CD4-positive, alpha-beta memory T cell (primary cell): ENCODE data around the gene CEP41. TPM values are rescaled to one million over a fixed set of nuclear protein-coding genes. Genes with fewer than 3 reads are reported as not detected.

Experiments used
- CTCF ChIA-PET: fragments of 350-600 bp; sonication (Branson Sonifier 250); formaldehyde crosslinking; loops from one replicate; lab custom pipeline; 2021; ENCODE audit warnings: inconsistent platforms; ENCODE audit not compliant: partially characterized antibody; lab: Charles Lee
- POLR2A ChIA-PET: fragments of 350-600 bp; sonication (Branson Sonifier 250); formaldehyde crosslinking; loops from one replicate; lab custom pipeline; 2021; ENCODE audit not compliant: partially characterized antibody; lab: Charles Lee
- DNase-seq, 5 donors: peaks; one replicate each; pipeline versions ENCODE4 v3.0.0 to v3.0.0-alpha.2; 2020 to 2022; ENCODE audit warnings: mixed read lengths in 1 of 5
- H3K27ac ChIP-seq: one replicate; pipeline ENCODE4 v1.7.0; 2013; ENCODE audit warnings: low read depth, low read length
- H3K27me3 ChIP-seq: 2 replicates; pipeline ENCODE4 v1.7.0; 2013; ENCODE audit warnings: mild to moderate bottlenecking, low read length, moderate library complexity; ENCODE audit not compliant: insufficient read depth
- H3K36me3 ChIP-seq: 2 replicates; pipeline ENCODE4 v1.7.0; 2013; ENCODE audit warnings: mild to moderate bottlenecking, low read length, moderate library complexity; ENCODE audit not compliant: insufficient read depth
- H3K4me1 ChIP-seq: 2 replicates; pipeline ENCODE4 v1.7.0; 2013; ENCODE audit warnings: mild to moderate bottlenecking, low read length, moderate library complexity; ENCODE audit not compliant: insufficient read depth
- H3K4me3 ChIP-seq, 2 donors: one replicate each; pipeline ENCODE4 v1.7.0; 2013; ENCODE audit warnings: low read length in 2 of 2, mild to moderate bottlenecking in 1 of 2
- H3K9me3 ChIP-seq, 2 donors: one replicate each; pipeline ENCODE4 v1.7.0; 2013; ENCODE audit warnings: low read length in 2 of 2, control low read depth in 1 of 2; ENCODE audit not compliant: control insufficient read depth in 1 of 2
- H3K27ac Mint-ChIP-seq, 7 donors: one replicate each; pipeline ENCODE4 v1.8.0; 2020 to 2021; ENCODE audit warnings: mixed read lengths in 7 of 7, mild to moderate bottlenecking in 6 of 7, inconsistent platforms in 3 of 7, moderate library complexity in 3 of 7
- H3K27me3 Mint-ChIP-seq, 2 donors: one replicate each; pipeline ENCODE4 v1.8.0; 2020 to 2021; ENCODE audit warnings: mixed read lengths in 2 of 2
- H3K36me3 Mint-ChIP-seq, 2 donors: one replicate each; pipeline ENCODE4 v1.8.0; 2020 to 2021; ENCODE audit warnings: mixed read lengths in 2 of 2, inconsistent platforms in 1 of 2, mild to moderate bottlenecking in 1 of 2
- H3K4me1 Mint-ChIP-seq, 4 donors: one replicate each; pipeline ENCODE4 v1.8.0; 2020 to 2021; ENCODE audit warnings: mixed read lengths in 4 of 4, mild to moderate bottlenecking in 1 of 4
- H3K4me3 Mint-ChIP-seq, 8 donors: one replicate each; pipeline ENCODE4 v1.8.0; 2020 to 2021; ENCODE audit warnings: mixed read lengths in 8 of 8, mild to moderate bottlenecking in 7 of 8, moderate library complexity in 6 of 8, inconsistent platforms in 3 of 8
- H3K9me3 Mint-ChIP-seq, 8 donors: one replicate each; pipeline ENCODE4 v1.8.0; 2020 to 2021; ENCODE audit warnings: mixed read lengths in 8 of 8, mild to moderate bottlenecking in 5 of 8, inconsistent platforms in 3 of 8, moderate library complexity in 1 of 8
- intact Hi-C: fragments of 100-400 bp; cut with micrococcal nuclease; formaldehyde crosslinking; loops from one replicate; pipeline ENCODE4 v1.15.1; 2023
- polyA plus RNA-seq, 2 donors: library from polyadenylated mRNA; unstranded; fragments of 300-500 nt; fragmentation: Illumina TruSeq; gene quantifications; one replicate each; pipeline ENCODE4 v1.2.3, GENCODE V29; 2021
- total RNA-seq, 2 experiments: library from RNA; stranded (reverse); gene quantifications; one replicate each; pipeline ENCODE4 v1.2.3, GENCODE V29; 2021

The CEP41 gene
- total and polyA plus RNA-seq, 4 experiments from 2014 or later, result 6.0 to 20.9 (median 11.8) TPM

- Histone ChIP-seq H3K36me3 (no peaks in the 10 kb centered on the region), H3K27ac (no peak overlapping the region), H3K4me1 (no peaks in the 10 kb centered on the region), H3K27me3 (no peaks in the 10 kb centered on the region), H3K9me3 (peaks cover 0 to 4% of the 10 kb centered on the region in 2 donors), H3K4me3 (no peak overlapping the region)
- POLR2A ChIA-PET, result no interaction called here
- peaks cover 0 to 18% (median 12%) of the 10 kb centered on the region in 8 donors for H3K9me3 Mint-ChIP-seq
- intact Hi-C loops, result no loop called here
- CTCF ChIA-PET, result no interaction called here
- H3K4me3 Mint-ChIP-seq, result no peak overlapping the region
- H3K27me3 Mint-ChIP-seq, result peaks cover 3 to 5% of the 10 kb centered on the region in 2 donors
- H3K4me1 Mint-ChIP-seq, result peaks cover 0 to 4% (median 0%) of the 10 kb centered on the region in 4 donors
- no peak for DNase-seq
- no peak overlapping the region for H3K27ac Mint-ChIP-seq
- H3K36me3 Mint-ChIP-seq, result peaks cover 0 to 7% of the 10 kb centered on the region in 2 donors
Observed at GRCh38 chr7:130360518-130360917, 80.3 kb downstream of the CEP41 start.

GRCh38 chr7:130359276-130359857 lies 81.4 kb downstream of the CEP41 start:
- H3K36me3 ChIP-seq, result no peaks in the 10 kb centered on the region
- no peak for DNase-seq
- no peak overlapping the region for H3K4me3 Mint-ChIP-seq
- H3K36me3 Mint-ChIP-seq, result peaks cover 0 to 7% of the 10 kb centered on the region in 2 donors
- H3K9me3 Mint-ChIP-seq, result peaks cover 0 to 18% (median 12%) of the 10 kb centered on the region in 8 donors
- ChIA-PET POLR2A (no interaction called here), CTCF (no interaction called here)
- H3K4me1 Mint-ChIP-seq, result no peaks in the 10 kb centered on the region
- H3K27ac ChIP-seq, result no peak overlapping the region
- intact Hi-C loops, result no loop called here
- peaks cover 3 to 5% of the 10 kb centered on the region in 2 donors for H3K27me3 Mint-ChIP-seq
- H3K27me3 ChIP-seq, result no peaks in the 10 kb centered on the region
- H3K27ac Mint-ChIP-seq, result peak overlapping the region in 1 of 7 donors; percentile 78
- H3K4me3 ChIP-seq, result no peak overlapping the region
- H3K4me1 ChIP-seq, result no peaks in the 10 kb centered on the region
- peaks cover 0 to 4% of the 10 kb centered on the region in 2 donors for H3K9me3 ChIP-seq

GRCh38 chr7:130358471-130358870 lies 82.3 kb downstream of the CEP41 start:
- POLR2A ChIA-PET, result no interaction called here

GRCh38 chr7:130356876-130357611 lies 83.8 kb downstream of the CEP41 start:
- H3K27ac Mint-ChIP-seq, result peak overlapping the region in 1 of 7 donors; percentile 31
- no peak overlapping the region for H3K4me3 Mint-ChIP-seq
- peaks cover 0 to 7% of the 10 kb centered on the region in 2 donors for H3K36me3 Mint-ChIP-seq
- H3K27me3 ChIP-seq, result no peaks in the 10 kb centered on the region
- H3K4me1 Mint-ChIP-seq, result peaks cover 0 to 3% (median 1%) of the 10 kb centered on the region in 4 donors
- peaks cover 0 to 4% of the 10 kb centered on the region in 2 donors for H3K9me3 ChIP-seq
- no peaks in the 10 kb centered on the region for H3K36me3 ChIP-seq
- intact Hi-C loops, result no loop called here
- peaks cover 5 to 9% of the 10 kb centered on the region in 2 donors for H3K27me3 Mint-ChIP-seq
- H3K4me3 ChIP-seq, result no peak overlapping the region
- DNase-seq, result no peak
- CTCF ChIA-PET, result no interaction called here
- POLR2A ChIA-PET, result no interaction called here
- H3K27ac ChIP-seq, result no peak overlapping the region
- H3K9me3 Mint-ChIP-seq, result peaks cover 0 to 18% (median 12%) of the 10 kb centered on the region in 8 donors
- no peaks in the 10 kb centered on the region for H3K4me1 ChIP-seq

More at GRCh38 chr7:130358471-130358870, 82.3 kb downstream of the CEP41 start:
- H3K9me3 Mint-ChIP-seq, result peaks cover 0 to 18% (median 12%) of the 10 kb centered on the region in 8 donors
- Histone ChIP-seq H3K27me3 (no peaks in the 10 kb centered on the region), H3K4me1 (no peaks in the 10 kb centered on the region), H3K9me3 (peaks cover 0 to 4% of the 10 kb centered on the region in 2 donors), H3K4me3 (no peak overlapping the region), H3K27ac (no peak overlapping the region), H3K36me3 (no peaks in the 10 kb centered on the region)
- H3K27ac Mint-ChIP-seq, result no peak overlapping the region
- H3K4me1 Mint-ChIP-seq, result peaks cover 0 to 1% (median 0%) of the 10 kb centered on the region in 4 donors
- H3K4me3 Mint-ChIP-seq, result no peak overlapping the region
- intact Hi-C loops, result no loop called here
- peaks cover 0 to 7% of the 10 kb centered on the region in 2 donors for H3K36me3 Mint-ChIP-seq
- peaks cover 4 to 7% of the 10 kb centered on the region in 2 donors for H3K27me3 Mint-ChIP-seq
- CTCF ChIA-PET, result no interaction called here
- DNase-seq, result no peak

GRCh38 chr7:130356121-130356875 lies 84.5 kb downstream of the CEP41 start:
- Mint-ChIP-seq H3K9me3 (peaks cover 0 to 18% (median 12%) of the 10 kb centered on the region in 8 donors), H3K4me3 (no peak overlapping the region), H3K27me3 (peaks cover 8 to 17% of the 10 kb centered on the region in 2 donors), H3K36me3 (peaks cover 0 to 7% of the 10 kb centered on the region in 2 donors), H3K4me1 (peaks cover 0 to 7% (median 4%) of the 10 kb centered on the region in 4 donors), H3K27ac (peak overlapping the region in 1 of 7 donors; percentile 31)
- no peaks in the 10 kb centered on the region for H3K4me1 ChIP-seq
- H3K27ac ChIP-seq, result no peak overlapping the region
- H3K36me3 ChIP-seq, result no peaks in the 10 kb centered on the region
- CTCF ChIA-PET, result no interaction called here
- intact Hi-C loops, result no loop called here
- peaks cover 0 to 4% of the 10 kb centered on the region in 2 donors for H3K9me3 ChIP-seq
- POLR2A ChIA-PET, result no interaction called here
- no peak overlapping the region for H3K4me3 ChIP-seq
- no peak for DNase-seq
- H3K27me3 ChIP-seq, result no peaks in the 10 kb centered on the region

GRCh38 chr7:130353196-130353595 lies 87.6 kb downstream of the CEP41 start:
- ChIA-PET POLR2A (no interaction called here), CTCF (no interaction called here)
- Histone ChIP-seq H3K4me1 (peaks cover 4% of the 10 kb centered on the region), H3K9me3 (no peaks in the 10 kb centered on the region), H3K27me3 (no peaks in the 10 kb centered on the region), H3K27ac (no peak overlapping the region), H3K4me3 (no peak overlapping the region), H3K36me3 (no peaks in the 10 kb centered on the region)
- Mint-ChIP-seq H3K27me3 (peaks cover 10 to 31% of the 10 kb centered on the region in 2 donors), H3K36me3 (no peaks in the 10 kb centered on the region), H3K9me3 (no peaks in the 10 kb centered on the region), H3K4me1 (peaks cover 4 to 17% (median 10%) of the 10 kb centered on the region in 4 donors), H3K27ac (peak overlapping the region in 1 of 7 donors; percentile 85), H3K4me3 (no peak overlapping the region)
- intact Hi-C loops, result no loop called here
- no peak for DNase-seq
